ENCODE data around the gene NLGN2.

NLGN2 gene

GRCh38 chr17:7408863-7409262, 1.2 kb downstream of the NLGN2 start:
- DNase-seq = no peak

GRCh38 chr17:7409716-7410115, 2.1 kb downstream of the NLGN2 start:
- DNase-seq = no peak

More at GRCh38 chr17:7408863-7409262, 1.2 kb downstream of the NLGN2 start:
- intact Hi-C loops (cut with DNase I) = no loop called here

GRCh38 chr17:7410634-7411426, 3.2 kb downstream of the NLGN2 start:
- intact Hi-C loops (cut with DNase I) = no loop called here
- no peak for DNase-seq

More at GRCh38 chr17:7409716-7410115, 2.1 kb downstream of the NLGN2 start:
- intact Hi-C loops (cut with DNase I) = no loop called here

- DNase-seq = no peak
- intact Hi-C loops (cut with DNase I) = no loop called here
Observed at GRCh38 chr17:7411427-7411750, 3.7 kb downstream of the NLGN2 start.

- DNase-seq = no peak
Observed at GRCh38 chr17:7413346-7413985, 5.8 kb downstream of the NLGN2 start.

GRCh38 chr17:7414837-7415236, 7.2 kb downstream of the NLGN2 start:
- DNase-seq = no peak
- intact Hi-C loops (cut with DNase I) = no loop called here

More at GRCh38 chr17:7413346-7413985, 5.8 kb downstream of the NLGN2 start:
- intact Hi-C loops (cut with DNase I) = no loop called here

GRCh38 chr17:7415784-7416183, 8.1 kb downstream of the NLGN2 start:
- intact Hi-C loops (cut with DNase I) = no loop called here
- DNase-seq = peak in 1 of 10 donors; percentile 76

- intact Hi-C loops (cut with DNase I) = no loop called here
- no peak for DNase-seq
Observed at GRCh38 chr17:7416323-7416722, 8.7 kb downstream of the NLGN2 start.

GRCh38 chr17:7417056-7417655, 9.5 kb downstream of the NLGN2 start:
- intact Hi-C loops (cut with DNase I) = no loop called here
- peak in 1 of 10 donors; percentile 72 for DNase-seq

- intact Hi-C loops (cut with DNase I) = no loop called here
- peak in 1 of 10 donors; percentile 78 for DNase-seq
Observed at GRCh38 chr17:7418472-7419152, 11.0 kb downstream of the NLGN2 start.

GRCh38 chr17:7419819-7420610, 12.4 kb downstream of the NLGN2 start, which contains the start of gene SPEM1:
Gene SPEM1 (plus strand): TSS chr17:7420324. CDS start chr17:7420385, 61 bp downstream.
- intact Hi-C loops (cut with DNase I) = no loop called here
- no peak for DNase-seq

- DNase-seq = peak in 1 of 10 donors; percentile 78
- intact Hi-C loops (cut with DNase I) = no loop called here
Observed at GRCh38 chr17:7421186-7421585, 13.5 kb downstream of the NLGN2 start.

- intact Hi-C loops (cut with DNase I) = no loop called here
- DNase-seq = no peak
Observed at GRCh38 chr17:7423679-7424078, 16.0 kb downstream of the NLGN2 start.

GRCh38 chr17:7425316-7425715, 17.7 kb downstream of the NLGN2 start, which contains the start of gene SPEM2:
Gene SPEM2 (plus strand): TSS chr17:7425616. CDS start chr17:7425689, 73 bp downstream.
- DNase-seq = no peak
- intact Hi-C loops (cut with DNase I) = no loop called here

GRCh38 chr17:7425756-7426155, 18.1 kb downstream of the NLGN2 start:
- intact Hi-C loops (cut with DNase I) = no loop called here

GRCh38 chr17:7426203-7426863, 18.7 kb downstream of the NLGN2 start:
- peak in 1 of 10 donors; percentile 47 for DNase-seq
- intact Hi-C loops (cut with DNase I) = no loop called here

More at GRCh38 chr17:7425756-7426155, 18.1 kb downstream of the NLGN2 start:
- DNase-seq = no peak

GRCh38 chr17:7426896-7427489, 19.3 kb downstream of the NLGN2 start:
- DNase-seq = peak in 1 of 10 donors; percentile 75
- intact Hi-C loops (cut with DNase I) = no loop called here

GRCh38 chr17:7427549-7427948, 19.9 kb downstream of the NLGN2 start:
- intact Hi-C loops (cut with DNase I) = no loop called here
- DNase-seq = no peak

- intact Hi-C loops (cut with DNase I) = no loop called here
- DNase-seq = no peak
Observed at GRCh38 chr17:7428557-7428956, 20.9 kb downstream of the NLGN2 start, which contains the start of gene SPEM3. Gene SPEM3 (plus strand): TSS chr17:7428857. CDS start chr17:7428903, 46 bp downstream.

All from posterior cingulate gyrus (tissue), 11 donors.